Neuronal stem cell (in vitro differentiated cells): ENCODE measurements around the gene FAU. TPM values are rescaled to one million over a fixed set of nuclear protein-coding genes. Genes with fewer than 3 reads are reported as not detected.

ENCODE experiments used
- DNase-seq: peaks from one replicate; pipeline ENCODE4 v3.0.0-alpha.2; 2013; ENCODE audit warnings: low spot score
- H2AFZ ChIP-seq: one replicate; pipeline ENCODE4 v1.6.1; 2013; ENCODE audit warnings: mild to moderate bottlenecking, low read length, inconsistent platforms
- H2AK5ac ChIP-seq: 2 replicates; pipeline ENCODE4 v1.6.1; 2013; ENCODE audit warnings: low read depth, mild to moderate bottlenecking, inconsistent platforms, low read length, moderate library complexity, mixed read lengths
- H2BK120ac ChIP-seq: 2 replicates; pipeline ENCODE4 v1.6.1; 2013; ENCODE audit warnings: low read depth, mild to moderate bottlenecking, inconsistent platforms, low read length, moderate library complexity, mixed read lengths
- H2BK12ac ChIP-seq: one replicate; pipeline ENCODE4 v1.6.1; 2013; ENCODE audit warnings: low read length, inconsistent platforms
- H2BK15ac ChIP-seq: 2 replicates; pipeline ENCODE4 v1.6.1; 2013; ENCODE audit warnings: mild to moderate bottlenecking, low read length, inconsistent platforms, mixed read lengths
- H2BK5ac ChIP-seq: one replicate; pipeline ENCODE4 v1.6.1; 2013; ENCODE audit warnings: inconsistent platforms, mild to moderate bottlenecking, low read length, moderate library complexity
- H3K14ac ChIP-seq: one replicate; pipeline ENCODE4 v1.6.1; 2013; ENCODE audit warnings: low read length, inconsistent platforms
- H3K18ac ChIP-seq: 2 replicates; pipeline ENCODE4 v1.6.1; 2013; ENCODE audit warnings: low read length, inconsistent platforms
- H3K23ac ChIP-seq: 2 replicates; pipeline ENCODE4 v1.6.1; 2013; ENCODE audit warnings: low read depth, mild to moderate bottlenecking, mixed read lengths, low read length, inconsistent platforms; ENCODE audit not compliant: poor library complexity
- H3K27ac ChIP-seq: replicated peaks from 3 replicates; pipeline ENCODE4 v1.5.1; 2013; ENCODE audit warnings: low read length, inconsistent platforms
- H3K27me3 ChIP-seq, 3 experiments: 2 replicates each; pipeline ENCODE4 v1.6.1; 2013; ENCODE audit warnings: low read length in 3 of 3, mild to moderate bottlenecking in 2 of 3, inconsistent platforms in 1 of 3, low read depth in 1 of 3, mixed read lengths in 1 of 3, moderate library complexity in 1 of 3; ENCODE audit not compliant: control insufficient read depth in 3 of 3, insufficient read depth in 3 of 3
- H3K36me3 ChIP-seq, 2 donors: replicated peaks in 1 of 2; 2 replicates each; pipeline ENCODE4 v1.6.1; 2013; ENCODE audit warnings: low read length in 2 of 2; ENCODE audit not compliant: control insufficient read depth in 2 of 2, insufficient read depth in 2 of 2
- H3K4ac ChIP-seq: 2 replicates; pipeline ENCODE4 v1.6.1; 2013; ENCODE audit warnings: inconsistent platforms, mild to moderate bottlenecking, low read length, moderate library complexity
- H3K4me1 ChIP-seq, 2 donors: 1 replicate in 1 of 2; 2 replicates in 1 of 2; pipeline ENCODE4 v1.6.1; 2013; ENCODE audit warnings: low read length in 2 of 2, low read depth in 1 of 2; ENCODE audit not compliant: control insufficient read depth in 2 of 2, insufficient read depth in 1 of 2
- H3K4me2 ChIP-seq: one replicate; pipeline ENCODE4 v1.6.1; 2013; ENCODE audit warnings: mild to moderate bottlenecking, low read length, inconsistent platforms; ENCODE audit not compliant: insufficient read depth, poor library complexity, severe bottlenecking
- H3K4me3 ChIP-seq, 2 donors: 2 replicates each; pipeline ENCODE4 v1.5.1; 2013; ENCODE audit warnings: low read length in 2 of 2, mild to moderate bottlenecking in 2 of 2, inconsistent platforms in 1 of 2, moderate library complexity in 1 of 2
- H3K79me1 ChIP-seq: one replicate; pipeline ENCODE4 v1.6.1; 2013; ENCODE audit warnings: low read depth, mild to moderate bottlenecking, inconsistent platforms, low read length, moderate library complexity
- H3K9ac ChIP-seq: one replicate; pipeline ENCODE4 v1.6.1; 2013; ENCODE audit warnings: mild to moderate bottlenecking, low read depth, low read length, inconsistent platforms; ENCODE audit not compliant: poor library complexity
- H3K9me3 ChIP-seq, 2 donors: replicated peaks in 1 of 2; 2 replicates each; pipeline versions ENCODE3 to v1.6.1; 2013; ENCODE audit warnings: low read length in 2 of 2, mild to moderate bottlenecking in 2 of 2, inconsistent platforms in 1 of 2, low read depth in 1 of 2, mixed read lengths in 1 of 2, moderate library complexity in 1 of 2; ENCODE audit not compliant: control insufficient read depth in 2 of 2, insufficient read depth in 1 of 2
- H4K8ac ChIP-seq: one replicate; pipeline ENCODE4 v1.6.1; 2013; ENCODE audit warnings: low read depth, mild to moderate bottlenecking, inconsistent platforms, low read length, moderate library complexity
- H4K91ac ChIP-seq: one replicate; pipeline ENCODE4 v1.6.1; 2013; ENCODE audit warnings: low read length, low read depth, mild to moderate bottlenecking, inconsistent platforms; ENCODE audit not compliant: poor library complexity
- WGBS, 2 donors: extraction: QIAGEN DNeasy Blood & Tissue Kit; methylation state at CpG; one replicate each; pipeline ENCODE4 v1.1.7; 2013; ENCODE audit warnings: missing lambda C conversion rate in 2 of 2, mixed read lengths in 1 of 2; ENCODE audit not compliant: insufficient read length in 2 of 2, insufficient replicate concordance in 1 of 2; ENCODE audit errors: extremely low coverage in 2 of 2; 5-methylcytosine and 5-hydroxymethylcytosine counted together
- polyA plus RNA-seq, 2 experiments: library from polyadenylated mRNA; stranded (reverse); fragments of 200-250 nt; gene quantifications; one replicate each; pipeline ENCODE4 v1.2.3, GENCODE V29; 2013

Gene FAU
- 1,200 TPM for polyA plus RNA-seq (2013, experiment 1 of 2)
- polyA plus RNA-seq (2013, experiment 2 of 2): 1,182 TPM

DNA sequence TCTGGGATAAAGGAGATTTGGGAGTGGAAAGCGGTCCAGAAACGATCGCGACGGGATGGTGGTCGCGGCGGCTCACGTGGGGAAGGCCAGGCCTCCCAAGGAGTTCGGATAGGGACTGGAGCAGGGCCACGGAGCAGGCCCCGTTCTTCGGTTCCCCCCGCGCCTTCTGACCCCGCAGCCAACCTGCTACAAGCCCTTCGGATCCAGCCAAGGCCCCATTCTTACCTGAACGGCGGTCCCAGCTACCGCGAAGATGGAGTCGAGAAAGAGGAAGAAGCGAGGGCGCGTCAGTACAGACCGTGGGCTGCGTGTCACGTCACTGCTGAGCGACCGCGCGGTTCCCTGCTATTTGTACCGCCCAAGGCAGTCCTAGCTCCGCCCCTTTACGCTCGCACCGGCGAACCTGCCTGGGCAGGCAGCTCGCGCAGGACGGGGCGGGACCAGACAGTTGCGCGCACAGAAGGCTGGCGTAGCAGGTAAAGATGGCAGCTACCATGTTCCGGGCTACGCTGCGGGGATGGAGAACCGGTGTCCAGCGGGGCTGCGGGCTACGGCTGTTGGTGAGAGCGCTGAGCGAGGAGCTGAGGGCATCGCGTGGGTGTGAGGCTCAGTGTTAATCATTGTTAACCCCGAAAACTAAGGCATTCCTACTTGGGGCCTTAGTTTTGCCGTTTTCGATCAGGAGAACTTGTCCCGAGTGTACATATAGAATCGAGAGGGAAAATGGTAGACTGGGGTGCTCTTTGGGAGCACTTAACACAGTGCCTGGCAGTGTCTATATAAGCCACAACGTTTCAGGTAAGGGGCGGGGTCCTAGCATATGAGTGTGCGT, at the start of gene FAU, which contains the start of gene MRPL49:
Gene FAU, minus strand, starts transcription at position 270 of the 832 bp plus-strand sequence. CDS start 321 bp downstream, outside the sequence.
Gene MRPL49, plus strand, starts transcription at position 457 of the 832 bp plus-strand sequence. Its CDS starts 26 bp downstream, at position 483.
- H3K27me3 ChIP-seq: no peaks in the 10 kb centered on the region
- peak within 1 kb of the TSS; percentile 62 for H3K23ac ChIP-seq
- H2AK5ac ChIP-seq: peak within 1 kb of the TSS; percentile 13
- peak within 1 kb of the TSS; percentile 11 for H2BK15ac ChIP-seq
- H2AFZ ChIP-seq: peak within 1 kb of the TSS; percentile 84
- WGBS, 2 donors: no CpG with 5 or more reads among the region's 64 CpGs
- H4K8ac ChIP-seq: no peak within 1 kb of the TSS
- H2BK120ac ChIP-seq: no peak within 1 kb of the TSS
- no peak within 1 kb of the TSS for H4K91ac ChIP-seq
- H3K4me1 ChIP-seq: peaks cover 3 to 11% of the 10 kb centered on the region in 2 donors
- no peaks in the 10 kb centered on the region for H3K9me3 ChIP-seq
- H3K18ac ChIP-seq: peak within 1 kb of the TSS; percentile 92
- H3K79me1 ChIP-seq: peaks cover 6% of the 10 kb centered on the region
- peak within 1 kb of the TSS; percentile 89 for H3K27ac ChIP-seq
- peak within 1 kb of the TSS; percentile 97 for H3K9ac ChIP-seq
- peak within 1 kb of the TSS; percentile 73 to 88 for H3K4me3 ChIP-seq
- DNase-seq: peak; percentile 94
- H2BK12ac ChIP-seq: no peak within 1 kb of the TSS
- H3K14ac ChIP-seq: no peak within 1 kb of the TSS
- H2BK5ac ChIP-seq: no peak within 1 kb of the TSS
- H3K36me3 ChIP-seq: peaks cover 32 to 70% of the 10 kb centered on the region in 2 donors
- H3K4ac ChIP-seq: no peak within 1 kb of the TSS
- peak within 1 kb of the TSS; percentile 70 for H3K4me2 ChIP-seq

DNA sequence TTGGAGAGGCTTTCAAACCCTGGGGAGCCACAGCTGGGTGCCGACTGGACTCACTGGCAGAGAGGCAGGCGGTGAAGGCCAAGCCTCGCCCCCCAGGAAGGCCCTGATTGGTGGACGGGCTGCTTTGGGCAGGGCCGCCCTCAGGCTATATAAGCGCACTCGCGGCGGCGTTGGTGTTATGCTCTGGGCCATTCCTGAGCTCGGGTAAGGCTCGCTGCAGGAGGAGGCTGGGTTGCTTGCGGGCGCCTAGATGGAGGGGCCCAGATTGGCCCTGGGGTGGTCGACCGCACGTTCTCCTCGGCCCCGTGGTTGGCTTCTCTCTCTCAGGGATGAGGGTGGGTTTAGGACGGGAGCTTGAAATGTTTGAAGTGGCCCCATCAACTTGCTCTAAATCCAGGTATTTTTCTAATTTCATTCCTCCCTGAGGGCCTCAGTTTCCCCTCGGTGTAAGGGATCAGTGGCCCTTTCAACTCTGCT, 48.2 kb upstream of the FAU start, which contains the start of gene SPDYC:
Gene SPDYC, plus strand, starts transcription at position 176 of the 477 bp plus-strand sequence. CDS start 1,125 bp downstream, outside the sequence.
- no peak within 1 kb of the TSS for H4K91ac ChIP-seq
- DNase-seq: no peak
- no peak within 1 kb of the TSS for H2BK15ac ChIP-seq
- peak within 1 kb of the TSS in 1 of 2 donors; percentile 35 for H3K4me3 ChIP-seq
- no peak within 1 kb of the TSS for H3K4me2 ChIP-seq
- H2BK12ac ChIP-seq: no peak within 1 kb of the TSS
- peak within 1 kb of the TSS; percentile 67 for H3K18ac ChIP-seq
- H3K23ac ChIP-seq: peak within 1 kb of the TSS; percentile 34
- no peak within 1 kb of the TSS for H3K14ac ChIP-seq
- no CpG with 5 or more reads among the region's 21 CpGs for WGBS, 2 donors
- H2BK5ac ChIP-seq: no peak within 1 kb of the TSS
- peak within 1 kb of the TSS; percentile 82 for H2AFZ ChIP-seq
- no peak within 1 kb of the TSS for H3K27ac ChIP-seq
- no peaks in the 10 kb centered on the region for H3K36me3 ChIP-seq
- H4K8ac ChIP-seq: no peak within 1 kb of the TSS
- no peak within 1 kb of the TSS for H2BK120ac ChIP-seq
- H3K9me3 ChIP-seq: no peaks in the 10 kb centered on the region
- H3K9ac ChIP-seq: no peak within 1 kb of the TSS
- H3K27me3 ChIP-seq: no peaks in the 10 kb centered on the region
- no peaks in the 10 kb centered on the region for H3K79me1 ChIP-seq
- no peak within 1 kb of the TSS for H2AK5ac ChIP-seq
- H3K4me1 ChIP-seq: no peaks in the 10 kb centered on the region
- H3K4ac ChIP-seq: no peak within 1 kb of the TSS

GRCh38 chr11:65169164-65169641, 47.3 kb upstream of the FAU start:
- Histone ChIP-seq H4K91ac (no peak overlapping the region), H3K4me2 (no peak overlapping the region)

GRCh38 chr11:65167656-65168055, 45.7 kb upstream of the FAU start:
- H2BK12ac ChIP-seq: no peak overlapping the region
- no peak overlapping the region for H3K23ac ChIP-seq
- H2AFZ ChIP-seq: no peak overlapping the region
- H4K8ac ChIP-seq: no peak overlapping the region
- no peak overlapping the region for H3K4me2 ChIP-seq
- H2AK5ac ChIP-seq: no peak overlapping the region
- no peaks in the 10 kb centered on the region for H3K27me3 ChIP-seq
- WGBS, 2 donors: no CpG with 5 or more reads among the region's 3 CpGs
- no peak overlapping the region for H3K18ac ChIP-seq
- H3K4me3 ChIP-seq: no peak overlapping the region
- H2BK5ac ChIP-seq: no peak overlapping the region
- H3K9ac ChIP-seq: no peak overlapping the region
- H3K27ac ChIP-seq: no peak overlapping the region
- no peak overlapping the region for H3K4ac ChIP-seq
- no peak overlapping the region for H3K14ac ChIP-seq
- H3K4me1 ChIP-seq: no peaks in the 10 kb centered on the region
- no peaks in the 10 kb centered on the region for H3K79me1 ChIP-seq
- no peaks in the 10 kb centered on the region for H3K36me3 ChIP-seq
- no peak for DNase-seq
- no peak overlapping the region for H2BK15ac ChIP-seq
- H3K9me3 ChIP-seq: no peaks in the 10 kb centered on the region
- no peak overlapping the region for H4K91ac ChIP-seq
- no peak overlapping the region for H2BK120ac ChIP-seq

More at GRCh38 chr11:65169164-65169641, 47.3 kb upstream of the FAU start:
- H3K36me3 ChIP-seq: no peaks in the 10 kb centered on the region
- no CpG with 5 or more reads among the region's 11 CpGs for WGBS, 2 donors
- H3K9me3 ChIP-seq: no peaks in the 10 kb centered on the region
- H3K23ac ChIP-seq: no peak overlapping the region
- H3K4me3 ChIP-seq: peak overlapping the region in 1 of 2 donors; percentile 35
- H3K9ac ChIP-seq: no peak overlapping the region
- no peak overlapping the region for H2BK15ac ChIP-seq
- H2BK12ac ChIP-seq: no peak overlapping the region
- H3K18ac ChIP-seq: no peak overlapping the region
- no peak overlapping the region for H2AK5ac ChIP-seq
- no peaks in the 10 kb centered on the region for H3K4me1 ChIP-seq
- no peak overlapping the region for H4K8ac ChIP-seq
- H2BK5ac ChIP-seq: no peak overlapping the region
- H3K27ac ChIP-seq: no peak overlapping the region
- no peak overlapping the region for H3K4ac ChIP-seq
- H2AFZ ChIP-seq: peak overlapping the region; percentile 82
- no peaks in the 10 kb centered on the region for H3K79me1 ChIP-seq
- no peak for DNase-seq
- H3K27me3 ChIP-seq: no peaks in the 10 kb centered on the region
- no peak overlapping the region for H3K14ac ChIP-seq
- H2BK120ac ChIP-seq: no peak overlapping the region
